Skeletal muscle satellite cell (primary cell): ENCODE results near the gene SPATA24.
A peak's percentile ranks its signal among the peaks of the same experiment; 100 is the strongest.

Experiments
- H3K27me3 ChIP-seq: 2 replicates; pipeline ENCODE4 v1.7.0; 2013; ENCODE audit warnings: low read length; ENCODE audit not compliant: control insufficient read depth, insufficient read depth
- H3K36me3 ChIP-seq: 2 replicates; pipeline ENCODE4 v1.7.0; 2013; ENCODE audit warnings: mild to moderate bottlenecking, control low read depth, low read length; ENCODE audit not compliant: insufficient read depth
- H3K4me1 ChIP-seq: 2 replicates; pipeline ENCODE4 v1.7.0; 2013; ENCODE audit warnings: low read length; ENCODE audit not compliant: control insufficient read depth, insufficient read depth
- H3K4me2 ChIP-seq: 2 replicates; pipeline ENCODE4 v1.7.0; 2013; ENCODE audit warnings: mild to moderate bottlenecking, low read length
- H3K4me3 ChIP-seq: 2 replicates; pipeline ENCODE4 v1.7.0; 2013; ENCODE audit warnings: low read length
- H3K9ac ChIP-seq: 2 replicates; pipeline ENCODE4 v1.7.0; 2013; ENCODE audit warnings: mild to moderate bottlenecking, low read depth, low read length, moderate library complexity
- H3K9me3 ChIP-seq: replicated peaks from 2 replicates; pipeline ENCODE4 v1.7.0; 2013; ENCODE audit warnings: mild to moderate bottlenecking, control low read depth, low read length

The SPATA24 gene

DNA sequence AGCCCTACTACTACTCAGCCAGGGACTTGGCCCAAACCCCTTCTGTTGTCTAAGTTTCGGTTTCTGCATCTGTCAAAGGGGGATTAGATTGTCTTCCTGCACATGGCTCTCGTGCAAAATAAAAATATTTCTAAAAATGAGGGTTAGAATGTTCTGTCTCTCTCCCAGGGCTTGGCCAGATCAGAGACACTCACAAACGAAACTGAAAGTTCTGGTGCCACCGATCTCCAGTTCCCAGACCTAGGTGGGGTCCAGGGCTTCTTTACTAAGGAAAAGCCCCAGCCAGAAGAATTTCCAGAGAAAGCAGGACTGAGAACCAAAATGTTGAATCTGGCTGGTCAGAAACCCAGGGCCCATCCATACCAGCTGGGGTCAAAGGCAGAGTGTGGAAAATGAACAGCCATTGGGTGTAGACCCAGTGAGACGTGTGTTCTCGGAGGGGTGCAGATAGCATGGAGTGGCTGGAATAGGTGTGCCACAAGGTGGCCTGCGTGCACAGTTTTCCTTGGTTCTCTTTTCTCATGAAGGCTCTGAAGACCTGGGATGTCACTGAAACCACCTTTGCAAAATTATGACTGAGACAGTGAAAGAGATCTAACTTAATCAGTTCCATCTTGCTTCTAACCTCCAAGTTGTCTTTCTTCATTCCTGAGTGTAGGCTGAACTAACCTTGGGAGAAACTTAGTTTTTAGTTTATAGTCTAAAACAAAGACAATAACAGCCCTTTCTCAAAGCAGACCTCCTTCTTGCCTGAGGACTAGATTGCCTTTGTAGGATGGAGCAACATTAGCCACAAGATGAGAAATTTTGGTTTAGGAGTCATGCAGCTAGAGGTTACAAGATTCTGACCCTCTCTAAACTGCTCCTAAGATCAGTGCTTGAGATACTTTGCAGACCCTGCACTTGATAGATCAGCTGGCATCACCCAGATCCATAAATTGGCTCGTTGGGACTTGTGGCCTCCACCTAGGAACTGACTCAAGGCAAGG lies 18.5 kb downstream of the SPATA24 start:
- H3K9ac ChIP-seq: peak overlapping the region; percentile 68

DNA sequence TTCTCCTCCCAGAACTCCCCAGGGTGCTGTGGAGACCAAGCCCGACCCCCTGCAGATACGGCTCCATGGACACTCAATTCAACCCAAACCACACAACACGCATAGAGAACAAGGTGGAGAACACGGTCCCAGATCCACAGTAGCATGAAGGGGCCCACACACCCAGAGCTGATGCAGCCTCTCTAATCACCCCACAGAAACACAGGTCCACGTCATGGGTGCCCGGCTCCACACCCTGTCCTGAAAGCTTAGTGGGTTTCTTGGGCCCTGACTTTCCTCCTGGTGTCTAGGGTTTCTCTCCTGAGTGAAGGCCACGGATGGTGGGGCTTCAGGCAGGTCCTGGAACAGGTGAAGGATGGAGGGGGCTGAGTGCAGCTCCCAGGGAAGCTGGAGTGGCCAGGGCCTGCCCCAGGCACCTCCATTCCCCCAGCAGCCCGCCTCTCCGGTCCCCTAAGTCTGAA lies 19.3 kb downstream of the SPATA24 start:
- Histone ChIP-seq H3K4me3 (peak overlapping the region; percentile 64), H3K9ac (peak overlapping the region; percentile 68), H3K4me1 (peaks cover 34% of the 10 kb centered on the region), H3K4me2 (peak overlapping the region; percentile 85), H3K9me3 (no peaks in the 10 kb centered on the region), H3K36me3 (no peaks in the 10 kb centered on the region), H3K27me3 (no peaks in the 10 kb centered on the region)

More for the DNA sequence above, 18.5 kb downstream of the SPATA24 start:
- H3K4me1 ChIP-seq: peaks cover 34% of the 10 kb centered on the region
- H3K36me3 ChIP-seq: no peaks in the 10 kb centered on the region
- H3K9me3 ChIP-seq: no peaks in the 10 kb centered on the region
- no peaks in the 10 kb centered on the region for H3K27me3 ChIP-seq
- peak overlapping the region; percentile 64 for H3K4me3 ChIP-seq
- peak overlapping the region; percentile 85 for H3K4me2 ChIP-seq

DNA sequence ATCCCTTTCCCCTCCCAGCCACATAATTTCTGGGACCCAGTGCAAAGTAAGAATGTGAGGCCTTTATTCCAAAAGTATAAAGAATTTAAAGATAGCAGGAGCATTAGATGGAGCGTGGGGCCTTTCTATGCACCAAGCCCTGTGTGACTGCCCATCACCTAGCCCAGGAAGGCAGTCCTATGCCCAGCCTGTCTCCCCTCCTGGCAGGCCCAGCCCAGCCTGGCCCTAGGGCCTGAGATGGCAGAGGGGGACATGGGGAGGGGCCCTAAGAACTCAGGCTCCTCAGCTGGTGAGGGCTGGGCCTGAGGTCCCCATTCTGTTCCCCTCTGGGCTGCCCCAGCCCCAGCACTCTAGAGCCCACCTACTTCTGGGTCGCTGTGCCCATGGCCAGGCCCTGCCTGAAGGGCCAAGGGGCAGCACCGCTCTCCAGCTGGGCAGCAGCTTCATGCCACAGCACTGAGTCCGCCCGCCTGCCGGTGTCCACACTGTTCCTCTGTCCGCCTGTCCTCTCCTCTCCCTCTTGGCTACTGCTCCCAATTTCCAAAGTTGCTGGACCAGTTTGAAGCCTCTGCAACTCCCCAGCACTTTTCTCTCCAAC lies 19.8 kb downstream of the SPATA24 start:
- Histone ChIP-seq H3K4me1 (peaks cover 34% of the 10 kb centered on the region), H3K27me3 (no peaks in the 10 kb centered on the region), H3K9me3 (no peaks in the 10 kb centered on the region), H3K4me3 (peak overlapping the region; percentile 64), H3K4me2 (peak overlapping the region; percentile 85), H3K9ac (no peak overlapping the region), H3K36me3 (no peaks in the 10 kb centered on the region)

- Histone ChIP-seq H3K4me2 (no peak within 1 kb of the TSS), H3K27me3 (no peaks in the 10 kb centered on the region), H3K9me3 (no peaks in the 10 kb centered on the region), H3K4me1 (peaks cover 32% of the 10 kb centered on the region), H3K36me3 (no peaks in the 10 kb centered on the region), H3K9ac (no peak within 1 kb of the TSS), H3K4me3 (no peak within 1 kb of the TSS)
Measured at GRCh38 chr5:139383275-139383992, 20.5 kb downstream of the SPATA24 start, which contains the start of gene SLC23A1. Gene SLC23A1, minus strand, starts transcription at chr5:139383297. Its CDS starts 44 bp downstream, at chr5:139383253.

- Histone ChIP-seq H3K9ac (no peak overlapping the region), H3K36me3 (no peaks in the 10 kb centered on the region), H3K27me3 (no peaks in the 10 kb centered on the region), H3K4me1 (peaks cover 27% of the 10 kb centered on the region), H3K4me3 (no peak overlapping the region), H3K4me2 (no peak overlapping the region), H3K9me3 (no peaks in the 10 kb centered on the region)
Measured at GRCh38 chr5:139382807-139383206, 21.1 kb downstream of the SPATA24 start.

- Histone ChIP-seq H3K9me3 (no peaks in the 10 kb centered on the region), H3K4me1 (peaks cover 27% of the 10 kb centered on the region), H3K4me3 (no peak overlapping the region), H3K9ac (no peak overlapping the region), H3K27me3 (no peaks in the 10 kb centered on the region), H3K4me2 (no peak overlapping the region), H3K36me3 (no peaks in the 10 kb centered on the region)
Measured at GRCh38 chr5:139381837-139382761, 21.8 kb downstream of the SPATA24 start.

DNA sequence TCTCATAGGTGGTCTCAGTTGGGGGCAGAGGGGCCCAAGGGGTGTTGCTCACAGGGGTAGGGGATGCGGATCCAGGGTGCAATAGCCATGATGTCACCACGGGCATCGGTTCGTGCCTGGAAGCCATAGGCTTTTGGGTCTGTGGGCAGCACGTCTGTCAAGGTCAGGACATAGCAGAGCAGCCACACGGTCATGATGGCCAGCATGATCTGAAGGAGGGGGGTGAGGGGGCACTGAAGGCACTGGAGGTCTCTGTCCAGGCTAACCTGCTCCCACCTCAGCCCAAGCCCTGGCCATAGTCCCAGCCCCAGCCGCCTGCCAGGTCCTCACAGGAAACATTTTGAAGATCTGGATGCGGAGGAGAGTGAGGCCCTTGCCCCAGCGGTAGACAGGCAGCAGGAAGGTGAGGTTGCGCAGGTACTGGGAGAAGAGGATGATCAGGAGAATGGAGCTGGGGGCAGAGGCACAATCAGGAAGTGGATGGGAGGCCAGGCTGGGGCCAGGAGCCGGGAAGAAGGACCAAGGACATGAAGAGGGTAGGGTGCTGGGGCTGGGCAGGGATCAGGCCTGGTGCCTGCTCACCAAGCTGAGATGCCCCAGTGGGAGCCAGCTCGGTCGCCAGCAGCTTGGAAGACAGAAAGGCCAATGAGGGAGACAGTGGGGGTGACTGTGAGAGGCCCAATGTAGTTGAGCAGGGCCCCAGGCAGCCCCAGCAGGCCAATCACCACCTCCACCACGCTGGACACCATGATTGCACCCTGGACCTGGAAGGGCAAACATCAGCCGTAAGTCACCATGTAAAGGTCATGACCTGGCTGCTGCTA lies 24.1 kb downstream of the SPATA24 start:
- H3K36me3 ChIP-seq: peaks cover 5% of the 10 kb centered on the region
- no peaks in the 10 kb centered on the region for H3K27me3 ChIP-seq
- no peak overlapping the region for H3K4me2 ChIP-seq
- no peaks in the 10 kb centered on the region for H3K9me3 ChIP-seq
- H3K9ac ChIP-seq: no peak overlapping the region
- peaks cover 19% of the 10 kb centered on the region for H3K4me1 ChIP-seq
- H3K4me3 ChIP-seq: no peak overlapping the region

DNA sequence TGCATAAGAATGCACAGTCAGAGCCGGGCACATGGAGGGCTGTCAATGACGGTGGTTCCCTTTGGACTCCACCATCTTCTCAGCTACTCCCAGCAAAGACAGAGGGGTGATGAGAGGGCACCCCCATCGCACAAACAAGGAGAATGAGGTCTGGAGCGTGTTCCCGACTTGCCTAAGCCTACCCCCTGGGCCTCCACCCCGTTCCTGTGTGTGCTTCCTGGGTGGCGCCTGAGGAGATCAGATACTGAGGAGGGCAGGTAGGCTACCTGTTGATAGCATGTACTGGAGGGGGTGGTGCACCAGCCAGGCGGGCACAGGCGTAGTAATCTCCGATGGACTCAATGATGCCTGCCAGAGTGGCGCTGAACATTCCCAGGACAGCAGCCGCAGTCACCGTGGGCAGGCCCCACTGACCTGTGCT lies 24.9 kb downstream of the SPATA24 start:
- Histone ChIP-seq H3K9me3 (no peaks in the 10 kb centered on the region), H3K36me3 (peaks cover 9% of the 10 kb centered on the region), H3K4me2 (no peak overlapping the region), H3K9ac (no peak overlapping the region), H3K4me1 (peaks cover 12% of the 10 kb centered on the region), H3K4me3 (no peak overlapping the region), H3K27me3 (no peaks in the 10 kb centered on the region)

GRCh38 chr5:139378101-139378825 lies 25.6 kb downstream of the SPATA24 start:
- Histone ChIP-seq H3K4me3 (no peak overlapping the region), H3K9me3 (no peaks in the 10 kb centered on the region), H3K27me3 (no peaks in the 10 kb centered on the region), H3K4me2 (no peak overlapping the region), H3K4me1 (peaks cover 13% of the 10 kb centered on the region), H3K9ac (no peak overlapping the region), H3K36me3 (peaks cover 9% of the 10 kb centered on the region)
